Mesendoderm (in vitro differentiated cells): ENCODE results near the gene DKK1.
"Not testable (repeated sequence)": the region's sequence is repeated elsewhere in the genome, so short reads cannot be mapped to it uniquely, and the experiment has no call there.

Experiments used
- DNase-seq: peaks from one replicate; pipeline ENCODE4 v3.0.0; 2013
- H2AK5ac ChIP-seq: 2 replicates; pipeline ENCODE4 v1.6.1; 2013; ENCODE audit warnings: low read length, inconsistent platforms
- H2BK120ac ChIP-seq: 2 replicates; pipeline ENCODE4 v1.6.1; 2013; ENCODE audit warnings: low read depth, mild to moderate bottlenecking, low read length, moderate library complexity, mixed read lengths
- H2BK15ac ChIP-seq: replicated peaks from 2 replicates; pipeline ENCODE4 v1.6.1; 2013; ENCODE audit warnings: low read depth, mild to moderate bottlenecking, moderate library complexity
- H2BK5ac ChIP-seq: 2 replicates; pipeline ENCODE4 v1.6.1; 2013; ENCODE audit warnings: low read length, inconsistent platforms
- H3K18ac ChIP-seq: 2 replicates; pipeline ENCODE4 v1.6.1; 2013; ENCODE audit warnings: mild to moderate bottlenecking, low read length, mixed read lengths
- H3K23ac ChIP-seq: one replicate; pipeline ENCODE4 v1.6.1; 2013; ENCODE audit warnings: low read length
- H3K27ac ChIP-seq: 2 replicates; pipeline ENCODE4 v1.5.1; 2013; ENCODE audit warnings: low read depth, mild to moderate bottlenecking, inconsistent platforms, low read length, moderate library complexity
- H3K27me3 ChIP-seq: 2 replicates; pipeline ENCODE4 v1.6.1; 2013; ENCODE audit warnings: low read length, control low read depth, mild to moderate bottlenecking, inconsistent platforms; ENCODE audit not compliant: insufficient read depth, poor library complexity
- H3K36me3 ChIP-seq: 2 replicates; pipeline ENCODE4 v1.6.1; 2013; ENCODE audit warnings: low read length, inconsistent platforms; ENCODE audit not compliant: control insufficient read depth, insufficient read depth
- H3K4ac ChIP-seq: one replicate; pipeline ENCODE4 v1.6.1; 2013; ENCODE audit warnings: low read depth, mild to moderate bottlenecking, low read length, moderate library complexity
- H3K4me1 ChIP-seq: 2 replicates; pipeline ENCODE4 v1.6.1; 2013; ENCODE audit warnings: low read depth, low read length, inconsistent platforms; ENCODE audit not compliant: control insufficient read depth
- H3K4me2 ChIP-seq: 2 replicates; pipeline ENCODE4 v1.6.1; 2013; ENCODE audit warnings: low read length
- H3K4me3 ChIP-seq: 2 replicates; pipeline ENCODE4 v1.5.1; 2013; ENCODE audit warnings: mild to moderate bottlenecking, low read length
- H3K56ac ChIP-seq: one replicate; pipeline ENCODE4 v1.6.1; 2013; ENCODE audit warnings: low read length
- H3K79me1 ChIP-seq: 2 replicates; pipeline ENCODE4 v1.6.1; 2013; ENCODE audit warnings: low read length, inconsistent platforms
- H3K79me2 ChIP-seq: 2 replicates; pipeline ENCODE4 v1.6.1; 2013; ENCODE audit warnings: mild to moderate bottlenecking, low read length; ENCODE audit not compliant: control insufficient read depth, insufficient read depth
- H3K9ac ChIP-seq: 2 replicates; pipeline ENCODE4 v1.6.1; 2013; ENCODE audit warnings: low read length, inconsistent platforms
- H4K5ac ChIP-seq: one replicate; pipeline ENCODE4 v1.6.1; 2013; ENCODE audit warnings: low read length
- H4K8ac ChIP-seq: one replicate; pipeline ENCODE4 v1.6.1; 2013; ENCODE audit warnings: low read depth, mild to moderate bottlenecking, control low read depth, low read length, moderate library complexity
- WGBS: extraction: QIAGEN DNeasy Blood & Tissue Kit; methylation state at CpG from one replicate; pipeline ENCODE4 v1.1.7; 2013; ENCODE audit warnings: low lambda C conversion rate, missing lambda C conversion rate; ENCODE audit not compliant: insufficient coverage; ENCODE audit errors: extremely low coverage; 5-methylcytosine and 5-hydroxymethylcytosine counted together

The DKK1 gene

DNA sequence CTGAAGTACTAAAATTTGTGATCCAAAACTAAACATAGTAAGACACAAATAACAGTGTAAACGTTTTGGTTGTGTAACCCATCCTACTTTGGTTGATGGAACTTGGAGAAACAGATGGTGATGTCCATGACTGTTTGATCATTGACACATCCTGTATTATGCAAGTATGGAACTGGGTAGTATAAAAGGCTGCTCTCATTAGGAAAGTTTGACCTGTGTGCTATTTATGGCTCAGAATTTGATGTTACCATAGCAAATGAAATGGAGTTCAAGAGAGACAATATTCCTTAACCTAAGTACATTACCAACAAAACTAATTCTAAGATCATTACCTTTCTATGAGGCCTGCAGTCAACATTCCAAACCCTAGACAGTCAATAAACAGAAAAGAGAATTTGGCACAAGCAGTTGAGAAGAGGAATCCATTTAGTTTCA, 39.9 kb downstream of the DKK1 start:
- Histone ChIP-seq H3K18ac (no peak overlapping the region), H3K27ac (no peak overlapping the region), H3K4me2 (no peak overlapping the region), H3K79me1 (no peaks in the 10 kb centered on the region), H2BK5ac (no peak overlapping the region), H2BK120ac (no peak overlapping the region), H4K8ac (no peak overlapping the region), H3K79me2 (no peaks in the 10 kb centered on the region), H3K36me3 (no peaks in the 10 kb centered on the region), H3K4ac (no peak overlapping the region), H3K9ac (no peak overlapping the region), H3K4me1 (peaks cover 2% of the 10 kb centered on the region), H3K56ac (no peak overlapping the region), H3K4me3 (no peak overlapping the region), H3K27me3 (no peaks in the 10 kb centered on the region), H2BK15ac (no peak overlapping the region), H4K5ac (no peak overlapping the region), H3K23ac (no peak overlapping the region), H2AK5ac (no peak overlapping the region)
- DNase-seq: no peak
- no CpG with 5 or more reads among the region's 1 CpG for WGBS

DNA sequence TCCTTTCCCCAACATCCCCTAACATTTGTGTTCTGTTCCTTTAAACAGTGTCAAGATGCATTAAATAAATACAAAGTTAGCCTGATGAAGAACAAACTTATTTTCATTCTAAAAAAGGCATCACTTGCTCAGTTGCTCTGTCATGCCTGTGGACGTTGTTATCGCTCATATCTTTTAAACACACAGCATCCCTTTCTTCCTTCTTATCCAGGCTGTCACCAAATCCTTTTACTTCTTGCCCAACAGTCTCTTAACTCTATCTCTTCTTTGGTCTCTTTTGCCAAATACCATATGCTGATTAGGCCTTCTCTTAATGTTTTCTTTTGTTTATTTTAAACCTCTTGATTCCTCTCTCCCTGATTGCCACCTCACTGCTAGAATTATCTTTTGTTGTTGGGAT, 43.9 kb downstream of the DKK1 start:
- WGBS: no CpG with 5 or more reads among the region's 2 CpGs
- DNase-seq: peak; percentile 79
- Histone ChIP-seq H4K5ac (no peak overlapping the region), H3K27ac (no peak overlapping the region), H3K4me2 (no peak overlapping the region), H2AK5ac (no peak overlapping the region), H3K27me3 (no peaks in the 10 kb centered on the region), H3K79me2 (no peaks in the 10 kb centered on the region), H3K9ac (no peak overlapping the region), H2BK120ac (no peak overlapping the region), H3K4ac (no peak overlapping the region), H3K4me1 (no peaks in the 10 kb centered on the region), H3K36me3 (no peaks in the 10 kb centered on the region), H3K4me3 (no peak overlapping the region), H3K79me1 (no peaks in the 10 kb centered on the region), H2BK15ac (no peak overlapping the region), H2BK5ac (no peak overlapping the region), H3K18ac (no peak overlapping the region), H3K56ac (no peak overlapping the region), H4K8ac (no peak overlapping the region), H3K23ac (no peak overlapping the region)

DNA sequence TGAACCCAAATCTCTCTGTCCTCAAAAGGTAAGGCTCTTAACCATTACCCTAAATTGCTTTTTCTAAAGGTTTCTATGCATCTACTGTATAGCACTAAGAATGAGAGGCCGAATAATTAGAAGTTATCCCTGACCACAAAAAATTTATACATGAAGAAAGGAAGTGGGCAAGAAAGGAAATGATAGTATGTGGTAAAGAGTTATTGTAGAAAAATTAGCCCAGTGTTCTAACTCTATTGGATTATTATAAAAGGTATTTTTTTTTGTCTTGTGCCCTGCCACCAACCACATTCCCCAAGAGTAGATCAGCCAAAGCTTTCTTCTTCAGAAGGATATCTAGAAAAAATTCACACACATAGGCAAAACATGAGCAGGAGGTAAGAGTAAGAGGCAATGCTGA, 45.4 kb downstream of the DKK1 start:
- Histone ChIP-seq H3K27me3 (no peaks in the 10 kb centered on the region), H3K4me3 (no peak overlapping the region), H3K4me1 (no peaks in the 10 kb centered on the region), H3K18ac (no peak overlapping the region), H3K27ac (no peak overlapping the region), H2AK5ac (no peak overlapping the region), H3K79me2 (no peaks in the 10 kb centered on the region), H3K79me1 (no peaks in the 10 kb centered on the region), H3K4me2 (no peak overlapping the region), H4K5ac (no peak overlapping the region), H3K9ac (no peak overlapping the region), H4K8ac (no peak overlapping the region), H3K4ac (no peak overlapping the region), H3K56ac (no peak overlapping the region), H2BK15ac (no peak overlapping the region), H3K36me3 (no peaks in the 10 kb centered on the region), H2BK120ac (no peak overlapping the region), H2BK5ac (no peak overlapping the region), H3K23ac (no peak overlapping the region)
- WGBS: no CpG with 5 or more reads among the region's 1 CpG
- DNase-seq: no peak

DNA sequence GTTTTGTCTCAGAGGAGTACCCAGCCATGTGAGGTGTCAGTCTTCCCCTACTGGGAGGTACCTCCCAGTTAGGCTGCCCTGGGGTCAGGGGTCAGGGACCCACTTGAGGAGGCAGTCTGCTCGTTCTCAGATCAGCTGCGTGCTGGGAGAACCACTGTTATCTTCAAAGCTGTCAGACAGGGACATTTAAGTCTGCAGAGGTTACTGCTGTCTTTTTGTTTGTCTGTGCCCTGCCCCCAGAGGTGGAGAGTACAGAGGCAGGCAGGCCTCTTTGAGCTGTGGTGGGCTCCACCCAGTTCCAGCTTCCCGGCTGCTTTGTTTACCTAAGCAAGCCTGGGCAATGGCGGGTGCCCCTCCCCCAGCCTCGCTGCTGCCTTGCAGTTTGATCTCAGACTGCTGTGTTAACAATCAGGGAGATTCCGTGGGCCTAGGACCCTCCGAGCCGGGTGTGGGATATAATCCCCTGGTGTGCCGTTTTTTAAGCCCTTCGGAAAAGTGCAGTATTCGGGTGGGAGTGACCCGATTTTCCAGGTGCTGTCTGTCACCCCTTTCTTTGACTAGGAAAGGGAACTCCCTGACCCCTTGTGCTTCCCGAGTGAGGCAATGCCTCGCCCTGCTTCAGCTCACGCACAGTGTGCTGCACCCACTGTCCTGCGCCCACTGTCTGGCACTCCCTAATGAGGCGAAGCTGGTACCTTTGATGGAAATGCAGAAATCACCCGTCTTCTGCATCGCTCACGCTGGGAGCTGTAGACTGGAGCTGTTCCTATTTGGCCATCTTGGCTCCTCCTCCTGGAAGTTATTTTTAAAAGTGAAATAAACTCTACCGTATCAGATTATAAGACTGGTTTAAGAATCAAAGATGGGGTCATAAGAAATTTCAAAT, 51.7 kb downstream of the DKK1 start:
- H3K4me3 ChIP-seq: not testable (repeated sequence)
- WGBS: no CpG with 5 or more reads among the region's 21 CpGs

More for the DNA sequence above, 51.7 kb downstream of the DKK1 start:
- not testable (repeated sequence) for H3K27ac ChIP-seq, H3K4me1 ChIP-seq, H2BK15ac ChIP-seq, H3K27me3 ChIP-seq, H3K9ac ChIP-seq, H4K5ac ChIP-seq, H3K79me1 ChIP-seq, H3K23ac ChIP-seq, H2BK5ac ChIP-seq, H4K8ac ChIP-seq, H3K4ac ChIP-seq, H2AK5ac ChIP-seq, H3K18ac ChIP-seq, H3K79me2 ChIP-seq, H3K4me2 ChIP-seq, H3K36me3 ChIP-seq, H2BK120ac ChIP-seq, H3K56ac ChIP-seq
- peak; percentile 13 for DNase-seq
